Measurements from ENCODE around the gene TSPOAP1.

Gene TSPOAP1

DNA sequence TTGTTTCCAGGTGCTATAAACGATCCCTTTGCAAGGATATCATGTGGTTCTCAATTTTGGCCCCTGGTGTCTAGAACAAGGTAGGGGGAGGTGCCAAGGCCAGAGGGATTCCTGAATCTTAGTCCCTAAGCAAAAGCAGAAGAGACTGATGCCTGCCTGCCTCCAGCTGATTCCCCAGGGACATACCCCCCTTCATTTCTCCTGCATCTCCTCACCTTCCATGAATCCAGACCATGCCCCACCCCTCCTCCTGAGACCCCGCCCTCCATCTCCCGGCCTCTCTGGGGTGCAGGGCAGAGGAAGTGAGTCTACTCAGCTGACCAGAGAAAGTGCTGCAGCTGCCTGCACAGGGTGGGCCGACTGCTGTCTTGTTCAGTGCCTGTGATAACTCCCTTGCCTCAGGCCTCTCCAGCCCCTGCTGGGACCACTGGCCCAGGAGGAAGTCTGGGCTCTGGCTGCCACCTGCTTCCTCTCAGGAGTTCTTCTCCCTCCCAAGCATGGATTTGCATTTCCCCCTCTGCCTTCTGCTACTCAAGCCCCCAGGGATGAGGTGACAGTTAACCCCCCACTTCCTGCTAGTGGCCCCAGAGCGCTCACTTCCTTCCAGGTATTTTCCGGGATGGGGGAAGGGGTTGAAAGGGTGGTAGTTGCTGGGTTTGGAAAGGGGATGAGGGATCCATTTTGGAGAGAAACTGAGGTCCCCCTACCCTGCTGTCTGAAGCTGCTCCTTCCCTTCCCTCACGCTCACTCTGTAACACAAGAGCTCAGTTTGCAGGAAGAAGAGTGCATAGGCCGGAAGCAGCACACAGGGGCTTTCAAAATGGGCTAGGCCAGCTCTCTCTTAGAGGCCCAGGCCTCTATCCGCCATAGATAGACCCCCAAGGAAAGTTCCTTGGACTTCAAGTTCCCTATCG is 10.5 kb upstream of the TSPOAP1 start:
- no peak for DNase-seq

DNA sequence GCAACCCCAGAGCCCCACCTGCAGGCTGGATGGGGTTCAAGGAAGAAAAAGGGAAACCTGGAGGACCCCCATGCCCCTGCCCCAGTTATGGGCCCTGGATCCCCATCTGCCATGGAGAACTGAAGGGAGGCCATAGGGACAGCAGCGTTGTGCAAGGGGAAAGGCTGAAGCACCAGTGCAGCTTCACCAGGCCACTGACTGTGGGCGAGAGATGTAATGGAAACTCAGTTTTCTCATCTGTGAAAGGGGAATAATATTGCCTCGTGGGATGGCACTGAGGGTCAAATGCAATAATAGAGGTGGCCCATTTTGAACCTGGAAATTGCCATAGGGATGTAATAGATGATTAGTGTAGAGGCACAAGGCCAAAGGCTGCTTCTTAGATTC is 9.9 kb upstream of the TSPOAP1 start:
- DNase-seq: no peak

DNA sequence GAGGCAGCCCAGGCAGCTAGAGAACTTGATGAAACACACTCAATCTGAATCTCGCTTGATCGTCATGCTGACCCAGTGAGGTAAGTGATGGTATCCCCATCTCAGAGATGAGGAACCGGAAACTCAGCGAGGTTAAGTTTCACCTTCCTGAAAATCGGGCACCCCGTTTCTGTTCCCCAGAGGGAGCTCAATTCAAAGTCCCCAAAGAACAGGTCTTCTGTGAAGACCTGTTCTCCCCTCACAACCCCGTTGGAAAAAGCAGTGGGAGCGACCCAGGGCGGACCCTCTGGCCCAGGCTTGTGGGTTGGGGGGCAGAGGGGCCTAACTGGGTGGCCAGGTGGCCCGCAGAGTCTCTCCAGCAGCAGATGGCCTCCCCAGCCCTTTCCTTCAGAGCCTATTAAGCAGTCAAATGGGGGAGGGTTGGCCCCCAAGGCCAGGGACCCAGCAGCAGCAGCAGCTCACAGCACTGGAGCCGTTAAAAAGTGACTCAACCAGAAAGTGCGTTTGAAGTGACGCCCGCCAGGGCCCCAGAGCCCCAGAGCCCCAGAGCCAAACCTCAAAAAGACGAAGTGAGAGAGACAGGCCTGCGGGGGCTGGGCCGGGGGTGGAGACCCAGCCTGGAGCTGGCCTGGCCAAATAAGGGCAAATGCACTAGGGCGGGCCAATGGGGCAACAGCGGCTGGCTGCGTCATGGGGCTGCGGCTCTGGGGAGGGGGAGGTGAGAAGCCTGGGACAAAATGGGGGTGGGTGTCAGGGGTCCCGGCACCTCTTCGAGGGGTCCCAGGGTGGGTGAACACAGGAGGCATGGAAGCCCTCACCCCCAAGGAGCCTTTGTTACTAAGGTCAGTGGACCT is 9.2 kb upstream of the TSPOAP1 start:
- DNase-seq: peak; percentile 69

DNA sequence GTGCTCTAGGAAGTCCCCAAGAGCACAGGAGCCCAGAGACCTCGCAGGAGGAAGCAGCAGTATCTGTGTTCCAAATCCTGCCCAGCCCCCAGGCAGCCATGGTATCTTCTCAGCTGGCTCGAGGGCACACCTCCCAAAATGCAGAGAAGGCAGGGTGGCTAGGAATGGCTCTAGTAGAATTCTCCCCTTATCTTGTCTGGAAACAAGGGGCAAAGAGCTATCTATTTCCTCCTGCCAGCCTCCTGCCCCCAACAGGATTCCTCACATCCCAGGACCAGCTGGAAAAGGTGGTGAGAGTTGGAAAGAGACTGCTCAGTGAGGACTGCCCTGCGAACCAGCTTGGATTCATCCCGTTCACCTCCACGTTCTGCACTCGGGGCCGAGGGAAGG is 8.6 kb upstream of the TSPOAP1 start:
- DNase-seq: no peak

DNA sequence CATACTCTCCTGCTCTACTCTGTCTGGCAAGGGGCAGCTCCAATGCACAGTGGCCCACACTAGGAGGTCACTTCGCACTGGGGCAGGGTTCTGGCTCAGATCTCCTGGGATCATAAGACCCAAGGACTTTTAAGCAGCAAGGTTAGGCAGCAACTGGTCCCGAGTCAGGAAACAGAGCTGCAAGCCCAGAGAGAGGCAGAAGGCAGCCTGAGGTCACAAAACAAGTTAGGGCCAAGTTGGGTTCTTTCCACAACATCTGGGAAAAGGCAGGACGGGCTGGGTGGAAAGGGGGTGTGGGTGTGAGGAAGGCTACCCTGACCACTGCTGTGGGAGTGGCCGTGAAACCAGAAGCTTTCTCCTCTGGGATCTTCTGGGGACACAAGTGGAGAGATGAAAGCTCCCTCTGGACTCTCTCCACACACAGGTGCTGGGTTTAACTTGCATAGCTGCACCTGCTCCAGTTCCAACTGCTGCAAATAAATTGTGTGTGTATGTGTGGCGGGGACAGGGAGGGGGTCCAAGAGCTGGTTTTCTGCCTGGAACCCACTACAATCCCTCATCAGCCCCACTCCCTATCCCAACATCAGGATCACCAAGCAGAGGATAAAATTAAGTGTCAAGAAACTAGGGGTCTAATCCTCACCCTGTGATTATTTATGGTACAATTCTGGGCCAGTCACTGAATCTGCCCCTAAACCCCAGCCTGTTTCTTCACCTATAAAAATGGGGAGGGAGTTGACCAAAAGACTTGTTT is 8.0 kb upstream of the TSPOAP1 start:
- DNase-seq: no peak

DNA sequence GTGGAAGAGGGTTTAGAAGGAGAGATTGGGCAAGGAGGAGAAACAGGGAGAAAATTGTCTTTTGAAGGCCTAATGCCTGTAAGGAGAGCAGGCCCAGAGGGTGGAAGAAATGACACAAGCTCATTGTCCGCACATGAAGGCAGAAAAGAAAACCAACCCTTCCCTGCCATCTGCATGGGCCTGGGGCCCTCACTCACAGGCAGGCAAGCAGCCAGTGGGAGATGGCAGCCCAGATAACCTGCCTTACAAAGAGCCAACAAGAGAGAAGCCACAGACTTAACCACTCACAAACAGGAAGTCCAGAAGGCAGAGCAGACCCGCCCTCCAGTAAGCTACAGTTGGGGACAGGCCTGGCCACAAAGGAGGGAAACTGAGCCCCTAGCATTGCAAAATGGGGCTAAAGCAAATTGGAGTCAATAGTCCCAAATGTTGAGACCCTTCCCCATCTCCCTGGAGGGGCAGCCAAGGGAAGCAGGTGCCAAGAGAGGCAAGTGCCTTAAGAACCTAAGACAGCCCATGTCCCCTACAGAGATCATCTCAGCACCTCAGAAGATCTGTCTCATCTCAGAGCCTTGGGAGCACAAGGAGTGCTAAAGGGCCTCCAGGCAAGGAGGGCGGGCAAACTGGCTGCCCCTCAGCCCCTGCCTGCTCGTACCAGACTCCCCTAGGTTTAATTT is 7.3 kb upstream of the TSPOAP1 start:
- DNase-seq: no peak

DNA sequence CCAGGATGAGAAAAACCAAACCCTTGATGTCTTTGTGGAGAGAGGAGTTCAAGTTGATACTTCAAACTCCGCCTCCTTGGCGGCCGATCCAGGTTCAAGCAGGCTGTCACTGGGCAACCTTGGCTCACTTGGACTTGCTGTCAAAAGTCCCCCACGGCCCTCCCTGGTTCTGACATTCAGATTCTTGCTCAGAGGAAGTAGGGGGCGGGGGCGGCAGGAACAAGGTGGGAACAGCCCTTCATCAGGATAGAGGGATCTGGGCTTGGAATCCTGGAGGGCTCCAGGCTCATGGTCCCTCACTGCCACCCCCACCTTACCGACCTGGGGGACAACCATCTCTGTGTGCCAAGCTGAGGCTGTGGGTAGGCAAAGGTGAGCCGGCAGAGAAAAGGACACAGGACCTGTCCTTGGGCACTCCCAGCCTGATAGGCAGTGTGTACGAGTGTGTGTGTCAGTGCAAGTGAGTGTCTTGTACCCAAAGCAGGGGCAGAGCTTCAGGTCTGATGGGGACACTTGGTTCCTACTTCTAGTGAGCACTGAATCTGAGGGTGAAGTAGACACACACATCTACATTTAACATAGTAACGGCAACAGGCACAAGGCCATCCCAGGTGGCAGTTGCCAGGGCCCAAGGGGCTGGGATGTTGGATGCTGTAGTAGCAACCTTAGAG is 6.6 kb upstream of the TSPOAP1 start:
- no peak for DNase-seq

DNA sequence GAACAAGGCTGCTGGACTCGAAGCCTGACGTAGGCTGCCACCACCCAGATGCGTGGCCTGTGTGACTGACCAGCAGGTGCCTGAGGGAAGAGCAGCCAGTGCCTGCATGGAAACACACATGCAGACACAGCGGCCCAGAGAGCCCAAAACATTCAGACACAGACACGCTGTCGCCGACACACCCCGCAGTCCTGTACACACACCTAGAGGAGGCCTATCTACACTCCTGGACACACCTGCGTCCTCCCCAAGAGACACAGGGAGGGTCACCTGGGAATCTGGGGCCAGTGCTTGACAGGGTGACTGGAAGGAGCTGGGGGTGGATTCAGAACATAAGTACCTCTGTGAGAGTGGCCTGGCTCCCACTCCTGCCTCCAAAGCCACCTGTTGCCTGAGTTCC is 6.1 kb upstream of the TSPOAP1 start:
- no peak for DNase-seq

DNA sequence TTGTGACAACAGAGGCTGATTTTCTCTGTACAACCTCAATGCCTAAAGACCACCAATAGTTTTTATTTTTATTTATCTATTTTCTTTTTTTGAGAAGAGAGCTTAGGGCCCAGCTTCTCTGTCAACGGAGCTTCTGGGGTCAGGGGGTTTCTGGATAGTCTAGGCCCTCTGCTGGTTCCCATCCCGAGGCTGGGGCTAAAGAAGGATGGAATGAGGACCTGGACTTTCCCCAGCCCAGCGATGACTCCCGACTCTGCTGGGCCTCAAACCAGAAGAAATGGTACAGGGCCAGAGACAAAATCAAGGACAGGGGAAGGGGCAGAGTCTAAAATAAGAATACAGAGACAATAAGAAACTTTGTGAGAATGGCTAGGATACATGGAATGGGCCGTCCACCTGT is 5.7 kb upstream of the TSPOAP1 start:
- no peak for DNase-seq

DNA sequence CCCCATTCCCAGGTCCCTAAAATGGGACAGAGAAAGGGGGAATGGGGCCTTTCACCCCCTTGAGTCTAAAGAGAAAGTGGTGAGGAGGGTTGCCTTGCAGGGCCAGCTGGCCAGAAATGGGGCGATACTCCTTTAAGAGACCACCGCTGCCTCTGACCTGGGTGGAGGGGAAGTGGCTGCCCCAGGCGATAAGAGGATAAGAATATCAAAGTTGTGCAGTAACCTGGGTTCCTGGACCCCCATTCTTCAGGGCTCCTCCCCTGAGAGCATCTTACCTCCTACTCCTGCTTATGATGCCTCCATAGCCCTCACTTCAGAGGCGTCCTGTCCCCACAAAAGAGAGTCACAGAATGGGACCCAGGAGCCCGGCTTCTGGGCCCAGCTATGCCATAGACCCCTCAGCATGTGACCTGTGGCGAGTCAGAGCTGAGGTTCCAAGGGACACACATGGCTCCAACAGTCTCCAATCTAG is 5.2 kb upstream of the TSPOAP1 start:
- no peak for DNase-seq

DNA sequence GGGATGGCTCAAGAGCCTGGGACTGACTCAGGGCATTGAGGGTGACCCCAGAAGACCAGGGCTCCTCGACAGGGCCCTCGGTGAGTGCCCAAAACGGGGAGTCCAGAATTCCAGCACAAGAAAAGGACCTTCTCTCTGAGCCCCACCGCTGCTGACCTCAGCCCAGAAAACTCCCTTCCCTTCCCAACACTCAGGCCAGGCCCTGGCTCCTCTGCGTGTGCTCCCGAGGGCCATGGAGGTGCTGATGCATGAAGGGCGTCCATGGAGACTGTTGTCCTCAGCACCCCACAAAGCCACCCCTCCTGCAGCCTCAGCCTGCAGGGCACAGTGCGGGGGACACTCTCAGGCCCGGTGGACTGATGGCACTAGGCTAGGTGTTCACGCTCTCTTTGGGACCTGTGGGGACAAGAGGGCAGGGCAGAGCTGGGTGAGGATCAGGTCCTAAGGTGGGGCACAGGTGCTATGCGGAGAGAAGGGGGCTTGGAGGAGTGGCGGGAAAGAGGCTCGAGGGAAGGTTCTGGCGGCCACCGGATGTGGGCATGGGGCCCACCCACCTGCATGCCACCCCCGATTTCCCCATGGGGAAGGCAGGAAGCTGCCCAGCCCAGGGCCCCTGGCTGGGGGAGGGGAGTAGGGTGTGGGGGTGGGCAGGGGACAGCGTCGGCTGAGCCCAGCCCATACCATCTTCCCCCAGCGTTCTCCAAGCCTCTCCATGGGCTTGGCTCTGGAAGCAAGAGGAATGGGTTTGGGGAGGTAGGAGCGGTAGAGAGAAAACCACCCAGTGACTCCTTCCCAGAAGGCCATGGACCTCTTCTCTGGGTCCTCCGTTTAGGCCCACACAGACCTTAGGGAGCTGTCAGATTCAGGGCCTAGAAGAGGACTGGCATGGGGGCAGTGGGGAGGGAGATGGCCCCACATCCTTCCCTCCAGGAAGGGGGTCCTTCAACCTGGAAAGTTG is 4.5 kb upstream of the TSPOAP1 start:
- DNase-seq: no peak

DNA sequence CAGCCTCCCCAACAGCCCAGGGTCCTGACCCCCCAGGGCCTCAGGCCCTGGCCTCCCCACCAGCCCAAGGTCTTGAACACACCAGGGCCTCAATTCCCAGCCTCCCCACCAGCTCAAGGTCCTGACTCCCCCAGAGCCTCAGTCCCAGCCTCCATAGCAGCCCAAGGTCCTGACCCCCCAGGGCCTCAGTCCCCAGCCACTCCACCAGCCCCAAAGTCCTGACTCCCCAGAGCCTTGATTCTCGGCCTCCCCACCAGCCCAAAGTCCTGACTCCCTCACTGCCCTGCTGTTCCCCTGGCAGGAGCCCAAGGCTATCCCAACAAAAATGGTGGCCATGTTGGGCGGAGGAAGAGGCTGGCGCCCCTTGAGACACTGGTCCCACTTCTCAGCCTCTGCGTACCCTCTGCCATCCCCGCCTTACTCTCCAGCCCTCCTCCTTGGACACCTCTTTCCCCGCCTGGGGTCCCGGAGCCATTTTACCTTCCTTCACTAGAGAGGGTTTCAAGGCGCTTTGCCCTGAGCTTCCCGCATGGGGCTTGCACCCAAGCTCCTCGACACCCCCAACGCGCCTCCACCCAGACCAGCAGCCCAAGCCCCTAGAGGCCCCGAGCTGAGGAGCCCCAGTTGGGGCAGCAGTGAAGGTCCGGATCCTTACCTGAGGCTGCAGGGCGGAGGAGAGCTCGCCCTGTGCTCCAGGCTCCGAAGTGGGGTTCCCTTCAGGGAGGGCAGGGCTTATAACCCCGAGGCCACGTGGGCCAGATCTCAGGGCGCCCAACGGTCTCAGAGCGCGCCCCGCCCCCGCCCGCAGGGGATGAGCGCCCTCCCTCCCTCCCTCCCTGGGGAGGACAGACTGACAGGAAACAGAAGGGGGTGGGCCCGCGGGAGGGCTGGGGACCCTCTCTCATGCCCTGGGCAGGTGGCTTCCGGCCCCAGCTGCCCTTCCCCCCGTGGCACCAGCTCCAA is 3.5 kb upstream of the TSPOAP1 start:
- DNase-seq: no peak

DNA sequence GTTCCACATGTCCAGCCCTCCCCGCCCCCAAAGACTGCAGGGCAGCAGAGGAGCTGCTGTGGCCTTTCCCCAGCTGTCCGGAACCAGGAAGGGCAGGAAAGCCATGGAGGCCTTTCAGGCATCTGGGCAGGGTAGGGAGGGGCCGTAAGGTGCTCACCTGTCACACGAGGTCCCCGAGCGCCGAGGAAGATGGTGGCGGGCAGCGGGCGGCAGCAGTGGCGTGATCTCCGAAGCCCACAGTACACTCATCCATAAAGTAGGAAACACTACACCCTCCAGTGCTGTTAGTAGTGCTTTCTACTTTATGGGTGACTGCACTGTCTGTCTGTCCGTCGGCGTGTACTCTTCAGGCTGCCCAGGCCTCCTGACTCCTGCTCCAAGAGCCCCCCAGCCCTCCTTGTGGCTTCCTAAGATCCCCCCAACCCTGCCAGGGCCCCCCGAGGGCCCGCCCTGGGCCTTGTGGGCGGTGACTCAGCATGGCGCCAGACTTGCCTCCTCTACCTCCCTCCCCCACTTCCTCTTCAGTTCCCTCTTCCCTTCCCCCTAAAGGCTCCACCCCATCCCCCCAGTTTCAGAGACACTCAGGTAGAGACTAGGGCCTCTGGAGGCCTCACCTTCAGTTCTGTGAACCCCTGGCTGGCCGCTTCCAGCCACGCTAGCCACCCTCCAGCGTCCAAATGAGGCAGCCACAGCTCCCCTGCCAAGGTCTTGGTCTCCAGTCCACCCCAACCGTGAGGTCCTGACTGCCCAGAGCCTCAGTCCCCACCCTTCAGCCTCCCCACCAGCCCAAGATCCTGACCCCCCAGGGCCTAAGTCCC is 2.6 kb upstream of the TSPOAP1 start:
- DNase-seq: no peak

DNA sequence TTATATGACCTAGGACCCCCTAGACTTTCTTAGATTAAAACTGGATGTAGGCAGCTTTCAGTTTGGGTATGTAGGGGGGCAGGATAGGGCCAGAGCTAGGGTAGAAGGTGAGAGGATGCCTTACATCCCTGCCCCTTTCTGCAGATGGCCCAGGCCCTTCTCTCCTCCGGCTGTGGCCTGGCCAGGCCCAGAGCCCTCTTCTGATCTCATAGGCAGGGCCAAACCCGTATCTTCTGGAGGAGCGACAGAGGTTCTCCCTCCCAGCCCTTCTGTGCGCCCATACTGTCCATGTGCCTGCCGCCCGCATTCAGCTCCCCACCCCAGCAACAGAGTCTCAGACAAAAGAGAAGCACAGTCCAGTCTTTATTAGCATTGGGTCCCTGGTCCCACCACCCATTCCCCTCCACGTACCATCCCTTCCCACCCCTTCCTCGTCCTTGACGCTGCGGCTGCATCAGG is 2.0 kb upstream of the TSPOAP1 start:
- no peak for DNase-seq

DNA sequence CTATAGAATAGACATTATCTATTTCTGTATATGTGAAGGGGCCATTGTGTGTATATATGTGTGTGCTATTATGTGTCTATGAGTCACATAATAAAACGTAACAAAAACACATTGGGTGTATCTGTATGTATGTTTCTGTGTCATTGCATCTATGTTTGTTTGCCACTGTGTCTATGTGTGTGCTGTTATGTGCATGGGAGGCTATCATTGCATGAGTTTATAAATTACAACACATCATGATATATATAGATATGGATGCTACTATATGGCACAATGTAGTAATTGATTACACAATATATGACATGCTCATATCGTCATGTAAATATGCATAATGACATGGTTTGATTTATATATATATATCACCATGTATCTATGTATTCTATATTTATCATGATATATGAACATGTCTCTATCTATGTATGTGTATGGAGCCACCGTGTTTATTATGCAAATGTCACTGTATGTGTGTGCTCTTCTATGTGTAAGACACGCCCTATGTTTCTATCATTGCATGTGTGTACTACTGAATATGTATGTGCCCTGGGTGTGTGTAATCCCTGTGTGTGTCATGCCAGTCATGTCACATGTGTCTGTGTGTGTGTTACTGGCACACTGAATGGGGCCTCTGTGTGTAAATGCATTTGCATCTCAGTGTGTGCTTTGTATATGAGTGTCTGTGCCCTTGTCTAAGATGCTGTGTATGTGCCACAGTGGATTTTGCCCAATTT is 1.4 kb upstream of the TSPOAP1 start:
- no peak for DNase-seq

DNA sequence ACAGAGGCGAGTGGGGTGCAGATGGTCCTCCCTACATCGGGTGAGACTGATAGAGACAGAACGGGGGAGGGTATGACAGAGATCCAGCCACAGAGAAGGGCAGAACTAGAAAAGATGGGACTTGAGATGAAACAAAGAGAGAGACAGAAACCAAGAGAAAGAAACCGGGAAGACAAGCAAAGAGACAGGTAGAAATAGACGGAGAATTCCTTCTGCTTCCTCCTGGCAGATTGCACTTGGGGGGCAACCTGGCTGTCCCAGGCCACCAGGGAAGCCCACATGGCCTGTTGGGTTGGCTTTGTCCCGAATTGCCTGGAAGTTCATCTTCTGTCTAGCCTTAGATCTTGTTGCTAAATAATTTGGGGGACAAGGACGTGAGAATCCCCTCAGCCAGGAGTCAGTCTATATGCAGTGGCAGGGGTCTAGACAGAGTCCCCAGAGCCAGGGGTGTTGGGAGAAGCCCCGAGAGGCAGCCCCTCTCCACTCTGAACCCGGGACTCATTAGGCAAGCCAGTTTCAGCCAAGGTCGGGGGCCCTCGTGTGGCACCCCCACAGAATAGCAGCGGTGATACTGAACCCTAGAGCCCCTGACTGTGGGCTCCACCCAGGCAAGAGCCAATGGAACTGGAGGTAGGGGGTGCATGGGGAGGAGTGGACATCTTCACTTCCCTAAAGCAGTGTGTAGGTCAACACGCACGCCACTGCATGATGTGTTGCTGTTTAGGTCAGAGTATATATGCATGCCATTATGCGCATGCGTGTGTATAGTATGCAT is 627 bp upstream of the TSPOAP1 start:
- DNase-seq: peak; percentile 28
